Stimulated activated CD8-positive, alpha-beta memory T cell treated with anti-CD3 and anti-CD28 coated beads, Interleukin-7, amount 100 ng/mL, for 4 hours (primary cell): ENCODE results near the gene HLF.

ENCODE experiments used
- DNase-seq, 2 donors: peaks; one replicate each; pipeline ENCODE4 v3.0.0-alpha.2; 2020; ENCODE audit warnings: low read depth in 2 of 2

HLF gene

DNA sequence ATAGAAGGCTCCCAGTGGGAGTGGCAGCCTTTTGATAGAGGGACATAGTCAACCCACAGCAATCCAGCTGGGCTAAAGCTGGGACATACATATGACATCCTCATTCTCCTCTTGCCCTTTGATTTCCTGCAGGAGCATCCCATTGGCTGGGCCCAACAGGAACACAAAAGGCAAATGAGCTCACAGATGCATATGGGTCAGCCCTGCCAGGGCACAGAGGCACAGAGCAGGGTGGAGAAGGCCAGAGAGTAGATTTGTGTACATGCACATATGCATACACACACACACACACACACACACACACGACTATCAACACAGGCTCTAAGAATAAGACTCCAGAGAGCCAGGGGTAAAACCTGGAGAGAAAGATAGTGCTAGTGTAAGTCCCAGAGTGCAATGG, 98.3 kb downstream of the HLF start:
- no peak for DNase-seq

- no peak for DNase-seq
These were observed 101.3 kb downstream of the HLF start for GRCh38 chr17:55366020-55366481.

DNA sequence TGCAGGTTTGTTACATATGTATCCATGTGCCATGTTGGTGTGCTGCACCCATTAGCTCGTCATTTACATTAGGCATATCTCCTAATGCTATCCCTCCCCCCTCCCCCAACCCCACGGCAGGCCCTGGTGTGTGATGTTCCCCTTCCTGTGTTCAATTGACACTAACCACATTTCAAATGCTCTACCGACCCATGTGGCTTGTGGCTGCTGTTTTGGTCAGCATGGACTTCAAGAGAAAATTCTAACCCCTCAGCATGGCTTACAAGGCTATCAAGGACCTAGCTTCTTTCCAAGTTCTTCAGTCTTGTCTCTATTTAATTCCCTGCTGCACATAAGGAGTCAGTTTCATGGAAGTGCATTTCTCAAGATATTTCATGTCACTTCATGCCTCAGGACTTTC, 103.9 kb downstream of the HLF start:
- no peak for DNase-seq
